SK-N-SH (cell line): ENCODE measurements around the gene ETS1. TPM values are rescaled to one million over a fixed set of nuclear protein-coding genes. Genes with fewer than 3 reads are reported as not detected.

Experiments used
- CTCF ChIA-PET: fragments of 300-600, 350-600 bp; formaldehyde crosslinking; extraction: SDS; loops from one replicate; lab custom pipeline; 2021; lab: Yijun Ruan, JAX
- POLR2A ChIA-PET: fragments of 350-600 bp; sonication (Branson Sonifier 250); formaldehyde crosslinking; extraction: SDS; loops from one replicate; lab custom pipeline; 2020; ENCODE audit warnings: antibody characterized with exemption, inconsistent platforms; lab: Yijun Ruan, JAX
- DNase-seq: peaks from one replicate; pipeline ENCODE4 v3.0.0; 2012
- H2AFZ ChIP-seq: fragments of 200-600 bp; sonication (generic); 2 replicates; pipeline ENCODE4 v1.8.1; 2016; ENCODE audit warnings: antibody characterized with exemption, mild to moderate bottlenecking, low read depth
- H3F3A ChIP-seq: fragments of 200-600 bp; sonication (generic); replicated peaks from 2 replicates; pipeline ENCODE3; 2016; ENCODE audit warnings: antibody characterized with exemption, mild to moderate bottlenecking; ENCODE audit not compliant: insufficient read depth
- H3K27ac ChIP-seq, 2 experiments: fragments of 200-500 bp in 1 of 2; fragments of 200-600 bp in 1 of 2; sonication (Bioruptor generic) in 1 of 2; sonication (generic), shearing (Covaris generic) in 1 of 2; 2 replicates each; pipeline versions ENCODE4 v1.5.1 to v1.6.1; 2014 to 2016; ENCODE audit warnings: low read depth in 2 of 2, inconsistent platforms in 1 of 2, low read length in 1 of 2, mild to moderate bottlenecking in 1 of 2, mixed read lengths in 1 of 2
- H3K27me3 ChIP-seq: fragments of 200-600 bp; sonication (generic), shearing (Covaris generic); 2 replicates; pipeline ENCODE4 v1.6.1; 2016; ENCODE audit warnings: mixed run types; ENCODE audit not compliant: insufficient read depth
- H3K36me3 ChIP-seq, 2 experiments: fragments of 200-500 bp in 1 of 2; fragments of 200-600 bp in 1 of 2; sonication (Bioruptor generic) in 1 of 2; sonication (generic) in 1 of 2; replicated peaks in 1 of 2; 2 replicates each; pipeline versions ENCODE3 to v1.5.1; 2014 to 2016; ENCODE audit warnings: low read length in 1 of 2, mild to moderate bottlenecking in 1 of 2; ENCODE audit not compliant: insufficient read depth in 2 of 2, control insufficient read depth in 1 of 2
- H3K4me1 ChIP-seq, 2 experiments: fragments of 200-500 bp in 1 of 2; fragments of 200-600 bp in 1 of 2; sonication (Bioruptor generic) in 1 of 2; sonication (generic), shearing (Covaris generic) in 1 of 2; 2 replicates each; pipeline versions ENCODE4 v1.5.1 to v1.6.1; 2014 to 2016; ENCODE audit warnings: low read depth in 1 of 2, low read length in 1 of 2, mixed run types in 1 of 2; ENCODE audit not compliant: insufficient read depth in 2 of 2, control insufficient read depth in 1 of 2
- H3K4me2 ChIP-seq: fragments of 200-600 bp; sonication (generic), shearing (Covaris generic); 2 replicates; pipeline ENCODE4 v1.6.1; 2017; ENCODE audit warnings: mixed run types
- H3K4me3 ChIP-seq, 2 experiments: fragments of 200-500 bp in 1 of 2; fragments of 200-600 bp in 1 of 2; sonication (Bioruptor generic) in 1 of 2; sonication (generic), shearing (Covaris generic) in 1 of 2; 2 replicates each; pipeline versions ENCODE4 v1.5.1 to v1.8.1; 2014 to 2016; ENCODE audit warnings: low read depth in 2 of 2, inconsistent platforms in 1 of 2, low read length in 1 of 2, mild to moderate bottlenecking in 1 of 2, mixed read lengths in 1 of 2, moderate library complexity in 1 of 2
- H3K79me2 ChIP-seq: fragments of 200-600 bp; sonication (generic); 2 replicates; pipeline ENCODE4 v1.8.1; 2017; ENCODE audit warnings: mild to moderate bottlenecking; ENCODE audit not compliant: insufficient read depth
- H3K9ac ChIP-seq: fragments of 200-600 bp; sonication (generic); 2 replicates; pipeline ENCODE4 v1.6.1; 2017; ENCODE audit warnings: mixed run types
- H3K9me2 ChIP-seq: fragments of 200-600 bp; sonication (generic); 2 replicates; pipeline ENCODE4 v1.6.1; 2017; ENCODE audit warnings: mixed run types
- H3K9me3 ChIP-seq: fragments of 200-600 bp; sonication (generic); 2 replicates; pipeline ENCODE4 v1.6.1; 2017; ENCODE audit warnings: mixed run types, mild to moderate bottlenecking, moderate library complexity
- H4K20me1 ChIP-seq: fragments of 200-600 bp; sonication (generic); 2 replicates; pipeline ENCODE4 v1.6.1; 2017; ENCODE audit warnings: mild to moderate bottlenecking, mixed run types; ENCODE audit not compliant: insufficient read depth
- ELF1 ChIP-seq: IDR thresholded peaks from 2 replicates; pipeline ENCODE4 v1.4.0; 2012
- EP300 ChIP-seq, 2 experiments: IDR thresholded peaks; 2 replicates each; pipeline versions ENCODE4 v1.4.0 to v1.6.1; 2012; ENCODE audit warnings: borderline replicate concordance in 1 of 2, low read depth in 1 of 2, low read length in 1 of 2
- EZH2phosphoT487 ChIP-seq: fragments of 200-600 bp; sonication (generic); IDR thresholded peaks from 2 replicates; pipeline ENCODE4 v1.6.1; 2017; ENCODE audit warnings: low read depth, mixed run types, mild to moderate bottlenecking, antibody characterized with exemption, moderate library complexity, borderline replicate concordance
- FOSL2 ChIP-seq: IDR thresholded peaks from 2 replicates; pipeline ENCODE4 v1.4.0; 2012; ENCODE audit warnings: low read depth, mild to moderate bottlenecking, moderate library complexity, borderline replicate concordance
- FOXM1 ChIP-seq: IDR thresholded peaks from 2 replicates; pipeline ENCODE4 v1.4.0; 2012; ENCODE audit warnings: low read depth, mild to moderate bottlenecking
- GATA2 ChIP-seq: sonication (generic); formaldehyde crosslinking; IDR thresholded peaks from 2 replicates; pipeline ENCODE4 v1.5.0; 2020; ENCODE audit warnings: mild to moderate bottlenecking, missing genetic modification reagents
- JUND ChIP-seq: IDR thresholded peaks from 2 replicates; pipeline ENCODE4 v1.4.0; 2012
- MEF2A ChIP-seq: IDR thresholded peaks from 2 replicates; pipeline ENCODE4 v1.4.0; 2012; ENCODE audit warnings: low read depth, borderline replicate concordance
- MXI1 ChIP-seq: IDR thresholded peaks from 2 replicates; pipeline ENCODE4 v1.6.1; 2012; ENCODE audit warnings: mild to moderate bottlenecking, low read depth, low read length, improper control_type of control experiment
- RAD21 ChIP-seq: IDR thresholded peaks from 2 replicates; pipeline ENCODE4 v1.6.1; 2012; ENCODE audit warnings: mild to moderate bottlenecking, low read length
- RCOR1 ChIP-seq: fragments of 150-350 bp; IDR thresholded peaks from 2 replicates; pipeline ENCODE4 v1.6.1; 2017; ENCODE audit warnings: antibody characterized with exemption, low read length
- RXRA ChIP-seq: IDR thresholded peaks from 2 replicates; pipeline ENCODE4 v1.4.0; 2012; ENCODE audit warnings: low read depth, mild to moderate bottlenecking, borderline replicate concordance
- SMC3 ChIP-seq: IDR thresholded peaks from 2 replicates; pipeline ENCODE4 v1.6.1; 2012; ENCODE audit warnings: low read depth, low read length, improper control_type of control experiment
- TAF1 ChIP-seq: IDR thresholded peaks from 2 replicates; pipeline ENCODE4 v1.6.1; 2012; ENCODE audit warnings: low read depth, mild to moderate bottlenecking, low read length, moderate library complexity, borderline replicate concordance
- TEAD4 ChIP-seq: IDR thresholded peaks from 2 replicates; pipeline ENCODE4 v1.4.0; 2012; ENCODE audit warnings: mild to moderate bottlenecking, borderline replicate concordance; ENCODE audit not compliant: insufficient read depth
- USF1 ChIP-seq: IDR thresholded peaks from 2 replicates; pipeline ENCODE4 v1.4.0; 2012; ENCODE audit warnings: low read depth, borderline replicate concordance
- YY1 ChIP-seq: IDR thresholded peaks from 2 replicates; pipeline ENCODE4 v1.4.0; 2012; ENCODE audit warnings: low read depth, mild to moderate bottlenecking
- ZBTB33 ChIP-seq: IDR thresholded peaks from 2 replicates; pipeline ENCODE4 v1.4.0; 2012; ENCODE audit warnings: low read depth, borderline replicate concordance
- WGBS: methylation state at CpG from one replicate; pipeline ENCODE4 v1.1.6; 2017; ENCODE audit warnings: low lambda C conversion rate; 5-methylcytosine and 5-hydroxymethylcytosine counted together
- polyA plus RNA-seq, 3 experiments: library from polyadenylated mRNA; depleted of rRNA; stranded (reverse); fragments of >200 nt; gene quantifications; 2 replicates each; pipeline ENCODE4 v1.2.3, GENCODE V29; 2012
- TF ChIP-seq, protein P1 (sequence below): IDR thresholded peaks from 2 replicates; pipeline ENCODE4 v1.6.1; 2012; ENCODE audit warnings: mild to moderate bottlenecking, low read depth, low read length, moderate library complexity
- TF ChIP-seq, protein P2 (sequence below): fragments of 200-600 bp; sonication (generic); IDR thresholded peaks from 2 replicates; pipeline ENCODE4 v1.6.1; 2017; ENCODE audit warnings: antibody characterized with exemption, mild to moderate bottlenecking, moderate library complexity

Gene ETS1
- polyA plus RNA-seq, 1 of the 3 experiments (the other 2 are of a cell fraction) = 14.5 TPM

DNA sequence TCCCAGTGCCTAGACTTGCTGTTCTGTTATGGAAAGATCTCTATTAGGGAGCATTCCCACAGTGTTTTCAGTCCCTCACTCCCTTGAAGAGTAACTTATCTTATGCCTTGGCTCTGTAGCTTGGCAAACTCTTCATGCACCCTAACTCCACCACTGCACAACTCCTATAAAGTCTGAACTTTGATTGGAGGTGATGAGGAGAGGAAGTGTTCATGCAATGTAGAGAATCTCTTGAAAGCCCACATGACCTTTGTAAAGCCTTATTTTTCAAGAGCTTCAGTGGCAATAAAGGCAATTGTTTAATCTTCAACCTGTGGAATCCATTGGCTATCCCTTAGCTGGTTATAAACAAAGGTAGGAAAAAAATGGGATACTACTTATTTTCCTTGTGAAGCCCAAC lies 176.2 kb downstream of the ETS1 start:
- H3K27ac ChIP-seq = no peak overlapping the region
- H3K9me2 ChIP-seq = no peaks in the 10 kb centered on the region
- no peaks in the 10 kb centered on the region for H4K20me1 ChIP-seq
- H3K27me3 ChIP-seq = no peaks in the 10 kb centered on the region
- H3K79me2 ChIP-seq = no peaks in the 10 kb centered on the region; the same call in 1 of the 2 replicates
- no peaks in the 10 kb centered on the region for H3K9me3 ChIP-seq
- DNase-seq = no peak
- no peak overlapping the region for H3K9ac ChIP-seq
- H3K4me1 ChIP-seq = peaks cover 0 to 22% of the 10 kb centered on the region in 2 experiments
- POLR2A ChIA-PET = no interaction called here
- H2AFZ ChIP-seq = no peak overlapping the region
- no peaks in the 10 kb centered on the region for H3K36me3 ChIP-seq
- H3K4me2 ChIP-seq = no peak overlapping the region
- TF ChIP-seq RXRA (no peak), MEF2A (no peak), EZH2phosphoT487 (no peak), TEAD4 (no peak), SMC3 (no peak), RCOR1 (no peak), MXI1 (no peak), FOXM1 (no peak), TAF1 (no peak), USF1 (no peak), EP300 (IDR thresholded peaks at IDR 0.05; ENCODE audit: borderline replicate concordance in 1 of 2, low read depth in 1 of 2, low read length in 1 of 2) (no peak), RAD21 (no peak)
- peaks cover 28% of the 10 kb centered on the region for H3F3A ChIP-seq
- H3K4me3 ChIP-seq = no peak overlapping the region
- CTCF ChIA-PET = interaction anchor here (0.9 kb wide), 1 partner anchor 37 kb away, joined by 3 read pairs; no protein-coding TSS in a partner anchor

GRCh38 chr11:128409476-128409875 lies 177.9 kb downstream of the ETS1 start:
- Histone ChIP-seq H3K27ac (peak overlapping the region in 1 of 2 experiments; percentile 95; a peak in 2 of 4 replicates), H3K4me3 (no peak overlapping the region), H3K9ac (no peak overlapping the region), H4K20me1 (no peaks in the 10 kb centered on the region), H3K79me2 (no peaks in the 10 kb centered on the region; the same call in 1 of the 2 replicates), H3F3A (peaks cover 34% of the 10 kb centered on the region), H3K9me2 (no peaks in the 10 kb centered on the region), H3K36me3 (no peaks in the 10 kb centered on the region), H3K4me1 (peaks cover 4 to 22% of the 10 kb centered on the region in 2 experiments), H2AFZ (no peak overlapping the region), H3K27me3 (no peaks in the 10 kb centered on the region), H3K4me2 (peak overlapping the region; percentile 23; the same call in 1 of the 2 replicates), H3K9me3 (no peaks in the 10 kb centered on the region)
- WGBS = 5% methylated on average over 2 of the region's 2 CpGs
- ChIA-PET POLR2A (no interaction called here), CTCF (interaction anchor here (1.0 kb wide), 1 partner anchor 219 kb away, joined by 5 read pairs; no protein-coding TSS in a partner anchor)
- DNase-seq = no peak
- no peak for TF ChIP-seq GATA2 (CRISPR knock-in tag)
- TF ChIP-seq RXRA = no peak; the same call in 1 of the 2 replicates
- no peak for TF ChIP-seq YY1
- peak; percentile 70; the same call in 1 of the 2 replicates for TF ChIP-seq FOSL2
- TF ChIP-seq JUND = peak; percentile 67
- no peak for TF ChIP-seq EZH2phosphoT487
- TF ChIP-seq, protein P1, sequence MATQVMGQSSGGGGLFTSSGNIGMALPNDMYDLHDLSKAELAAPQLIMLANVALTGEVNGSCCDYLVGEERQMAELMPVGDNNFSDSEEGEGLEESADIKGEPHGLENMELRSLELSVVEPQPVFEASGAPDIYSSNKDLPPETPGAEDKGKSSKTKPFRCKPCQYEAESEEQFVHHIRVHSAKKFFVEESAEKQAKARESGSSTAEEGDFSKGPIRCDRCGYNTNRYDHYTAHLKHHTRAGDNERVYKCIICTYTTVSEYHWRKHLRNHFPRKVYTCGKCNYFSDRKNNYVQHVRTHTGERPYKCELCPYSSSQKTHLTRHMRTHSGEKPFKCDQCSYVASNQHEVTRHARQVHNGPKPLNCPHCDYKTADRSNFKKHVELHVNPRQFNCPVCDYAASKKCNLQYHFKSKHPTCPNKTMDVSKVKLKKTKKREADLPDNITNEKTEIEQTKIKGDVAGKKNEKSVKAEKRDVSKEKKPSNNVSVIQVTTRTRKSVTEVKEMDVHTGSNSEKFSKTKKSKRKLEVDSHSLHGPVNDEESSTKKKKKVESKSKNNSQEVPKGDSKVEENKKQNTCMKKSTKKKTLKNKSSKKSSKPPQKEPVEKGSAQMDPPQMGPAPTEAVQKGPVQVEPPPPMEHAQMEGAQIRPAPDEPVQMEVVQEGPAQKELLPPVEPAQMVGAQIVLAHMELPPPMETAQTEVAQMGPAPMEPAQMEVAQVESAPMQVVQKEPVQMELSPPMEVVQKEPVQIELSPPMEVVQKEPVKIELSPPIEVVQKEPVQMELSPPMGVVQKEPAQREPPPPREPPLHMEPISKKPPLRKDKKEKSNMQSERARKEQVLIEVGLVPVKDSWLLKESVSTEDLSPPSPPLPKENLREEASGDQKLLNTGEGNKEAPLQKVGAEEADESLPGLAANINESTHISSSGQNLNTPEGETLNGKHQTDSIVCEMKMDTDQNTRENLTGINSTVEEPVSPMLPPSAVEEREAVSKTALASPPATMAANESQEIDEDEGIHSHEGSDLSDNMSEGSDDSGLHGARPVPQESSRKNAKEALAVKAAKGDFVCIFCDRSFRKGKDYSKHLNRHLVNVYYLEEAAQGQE = no peak
- TF ChIP-seq TEAD4 = no peak
- peak in 1 of 2 experiments; percentile 71; a peak in 1 of 4 replicates for TF ChIP-seq EP300 (IDR thresholded peaks at IDR 0.05; ENCODE audit: borderline replicate concordance in 1 of 2, low read depth in 1 of 2, low read length in 1 of 2)
- no peak for TF ChIP-seq SMC3
- TF ChIP-seq ZBTB33 = 0 out of 2 replicates have a peak, but pooled peaks have one; percentile 20
- TF ChIP-seq ELF1 = no peak
- TF ChIP-seq, protein P2, sequence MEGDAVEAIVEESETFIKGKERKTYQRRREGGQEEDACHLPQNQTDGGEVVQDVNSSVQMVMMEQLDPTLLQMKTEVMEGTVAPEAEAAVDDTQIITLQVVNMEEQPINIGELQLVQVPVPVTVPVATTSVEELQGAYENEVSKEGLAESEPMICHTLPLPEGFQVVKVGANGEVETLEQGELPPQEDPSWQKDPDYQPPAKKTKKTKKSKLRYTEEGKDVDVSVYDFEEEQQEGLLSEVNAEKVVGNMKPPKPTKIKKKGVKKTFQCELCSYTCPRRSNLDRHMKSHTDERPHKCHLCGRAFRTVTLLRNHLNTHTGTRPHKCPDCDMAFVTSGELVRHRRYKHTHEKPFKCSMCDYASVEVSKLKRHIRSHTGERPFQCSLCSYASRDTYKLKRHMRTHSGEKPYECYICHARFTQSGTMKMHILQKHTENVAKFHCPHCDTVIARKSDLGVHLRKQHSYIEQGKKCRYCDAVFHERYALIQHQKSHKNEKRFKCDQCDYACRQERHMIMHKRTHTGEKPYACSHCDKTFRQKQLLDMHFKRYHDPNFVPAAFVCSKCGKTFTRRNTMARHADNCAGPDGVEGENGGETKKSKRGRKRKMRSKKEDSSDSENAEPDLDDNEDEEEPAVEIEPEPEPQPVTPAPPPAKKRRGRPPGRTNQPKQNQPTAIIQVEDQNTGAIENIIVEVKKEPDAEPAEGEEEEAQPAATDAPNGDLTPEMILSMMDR = no peak
